Measurements from ENCODE around the gene SSNA1. TPM values are rescaled to one million over a fixed set of nuclear protein-coding genes. Genes with fewer than 3 reads are reported as not detected.

The SSNA1 gene
- 10 to 100 TPM; 34.5 to 60.7 (median 44.5) TPM for total RNA-seq
- 10 to 100 TPM in 1 of 2 donors, 1 to 10 TPM in 1; 1.6 to 47.3 TPM for polyA plus RNA-seq
- long read RNA-seq, donor 1, transcript SSNA1-201 (3 exons, 896 nt) = major isoform, 15 of 19 reads
- long read RNA-seq, donor 1, partial matches to known transcripts = 0 of 19 reads
- long read RNA-seq, donor 1, other reads (novel, unspliced or antisense) = 3 of 19 reads
- long read RNA-seq, donor 2, transcript SSNA1-202 (2 exons, 1,170 nt) = minor isoform, 24 of 79 reads
- long read RNA-seq, donor 2, transcript SSNA1-201 (3 exons, 896 nt) = major isoform, 52 of 79 reads
- long read RNA-seq, donor 2, partial matches to known transcripts = 0 of 79 reads
- long read RNA-seq, donor 2, other reads (novel, unspliced or antisense) = 0 of 79 reads
- long read RNA-seq, donor 3, transcript SSNA1-202 (2 exons, 1,170 nt) = major isoform, 33 of 69 reads
- long read RNA-seq, donor 3, transcript SSNA1-201 (3 exons, 896 nt) = minor isoform, 23 of 69 reads
- long read RNA-seq, donor 3, partial matches to known transcripts = 1 of 69 reads
- long read RNA-seq, donor 3, other reads (novel, unspliced or antisense) = 10 of 69 reads

DNA sequence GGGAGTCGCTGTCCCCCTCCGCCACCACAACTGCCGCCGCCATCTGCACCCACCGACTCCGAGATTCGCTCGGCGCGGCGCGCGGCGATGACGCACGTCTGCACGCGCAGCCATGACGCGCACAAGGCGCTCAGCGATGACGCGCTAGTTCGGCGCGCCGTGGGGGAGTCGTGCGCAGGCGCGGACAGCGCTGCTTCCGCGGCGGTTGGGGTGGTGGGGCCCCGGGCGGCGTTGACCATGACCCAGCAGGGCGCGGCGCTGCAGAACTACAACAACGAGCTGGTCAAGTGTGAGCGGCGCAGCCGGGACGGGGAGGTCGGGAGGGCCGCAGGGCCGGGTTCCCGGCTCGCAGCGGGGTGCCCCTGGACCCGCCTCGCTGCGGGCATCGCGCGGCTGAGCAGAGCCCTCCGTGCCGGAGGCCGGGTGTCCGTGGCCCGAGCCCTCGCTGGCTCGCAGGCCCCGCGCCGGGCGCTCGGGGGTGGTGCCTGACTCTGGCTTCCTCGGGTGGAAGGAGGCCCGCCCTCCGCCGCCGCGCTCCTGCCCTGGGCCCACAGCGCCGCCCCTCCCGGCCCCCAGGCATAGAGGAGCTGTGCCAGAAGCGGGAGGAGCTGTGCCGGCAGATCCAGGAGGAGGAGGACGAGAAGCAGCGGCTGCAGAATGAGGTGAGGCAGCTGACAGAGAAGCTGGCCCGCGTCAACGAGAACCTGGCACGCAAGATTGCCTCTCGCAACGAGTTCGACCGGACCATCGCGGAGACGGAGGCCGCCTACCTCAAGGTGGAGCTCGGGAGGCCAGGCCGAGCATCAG lies at the start of gene SSNA1, which contains the start of gene ANAPC2:
Gene SSNA1, plus strand, starts transcription at position 187 of the 807 bp plus-strand sequence. Its CDS starts 51 bp downstream, at position 238.
Gene ANAPC2, minus strand, starts transcription at position 71 of the 807 bp plus-strand sequence. Its CDS starts 28 bp downstream, at position 43.
- no peaks in the 10 kb centered on the region for H3K36me3 ChIP-seq
- intact Hi-C loops (cut with DNase I) = no loop called here
- H3K9me3 ChIP-seq = no peaks in the 10 kb centered on the region
- H3K27ac ChIP-seq = peak within 1 kb of the TSS; percentile 88 to 93
- DNase-seq = peak; percentile 92 to 97 (median 96)
- TF ChIP-seq POLR2A (IDR thresholded peaks at IDR 0.05) (peak; percentile 82), EP300 (IDR thresholded peaks at IDR 0.05) (no peak)
- TF ChIP-seq, protein P1, sequence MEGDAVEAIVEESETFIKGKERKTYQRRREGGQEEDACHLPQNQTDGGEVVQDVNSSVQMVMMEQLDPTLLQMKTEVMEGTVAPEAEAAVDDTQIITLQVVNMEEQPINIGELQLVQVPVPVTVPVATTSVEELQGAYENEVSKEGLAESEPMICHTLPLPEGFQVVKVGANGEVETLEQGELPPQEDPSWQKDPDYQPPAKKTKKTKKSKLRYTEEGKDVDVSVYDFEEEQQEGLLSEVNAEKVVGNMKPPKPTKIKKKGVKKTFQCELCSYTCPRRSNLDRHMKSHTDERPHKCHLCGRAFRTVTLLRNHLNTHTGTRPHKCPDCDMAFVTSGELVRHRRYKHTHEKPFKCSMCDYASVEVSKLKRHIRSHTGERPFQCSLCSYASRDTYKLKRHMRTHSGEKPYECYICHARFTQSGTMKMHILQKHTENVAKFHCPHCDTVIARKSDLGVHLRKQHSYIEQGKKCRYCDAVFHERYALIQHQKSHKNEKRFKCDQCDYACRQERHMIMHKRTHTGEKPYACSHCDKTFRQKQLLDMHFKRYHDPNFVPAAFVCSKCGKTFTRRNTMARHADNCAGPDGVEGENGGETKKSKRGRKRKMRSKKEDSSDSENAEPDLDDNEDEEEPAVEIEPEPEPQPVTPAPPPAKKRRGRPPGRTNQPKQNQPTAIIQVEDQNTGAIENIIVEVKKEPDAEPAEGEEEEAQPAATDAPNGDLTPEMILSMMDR (IDR thresholded peaks at IDR 0.05) = peak in 2 of 3 donors; percentile 27 to 46
- 0% methylated on average over 81 to 98 of the region's 98 CpGs for WGBS, 3 donors
- H3K27me3 ChIP-seq = no peaks in the 10 kb centered on the region
- H3K4me1 ChIP-seq (ENCODE audit: insufficient read depth) = peaks cover 19% of the 10 kb centered on the region
- H3K4me3 ChIP-seq = peak within 1 kb of the TSS; percentile 98

- 2 to 4% (median 2%) methylated on average over 68 to 104 of the region's 104 CpGs for WGBS, 3 donors
- Histone ChIP-seq H3K9me3 (no peaks in the 10 kb centered on the region), H3K27ac (no peak within 1 kb of the TSS), H3K4me3 (no peak within 1 kb of the TSS), H3K27me3 (peaks cover 3% of the 10 kb centered on the region), H3K4me1 (ENCODE audit: insufficient read depth) (peaks cover 8% of the 10 kb centered on the region), H3K36me3 (no peaks in the 10 kb centered on the region)
- DNase-seq = peak in 4 of 5 donors; percentile 32 to 76 (median 61)
- TF ChIP-seq, protein P1 (IDR thresholded peaks at IDR 0.05) = no peak
- TF ChIP-seq POLR2A (IDR thresholded peaks at IDR 0.05) (no peak), EP300 (IDR thresholded peaks at IDR 0.05) (no peak)
- intact Hi-C loops (cut with DNase I) = no loop called here
These were observed 49.6 kb upstream of the SSNA1 start, which contains the start of gene GRIN1 for GRCh38 chr9:137138722-137139467. Gene GRIN1 (plus strand): TSS chr9:137139154. CDS start chr9:137139487, 333 bp downstream.

DNA sequence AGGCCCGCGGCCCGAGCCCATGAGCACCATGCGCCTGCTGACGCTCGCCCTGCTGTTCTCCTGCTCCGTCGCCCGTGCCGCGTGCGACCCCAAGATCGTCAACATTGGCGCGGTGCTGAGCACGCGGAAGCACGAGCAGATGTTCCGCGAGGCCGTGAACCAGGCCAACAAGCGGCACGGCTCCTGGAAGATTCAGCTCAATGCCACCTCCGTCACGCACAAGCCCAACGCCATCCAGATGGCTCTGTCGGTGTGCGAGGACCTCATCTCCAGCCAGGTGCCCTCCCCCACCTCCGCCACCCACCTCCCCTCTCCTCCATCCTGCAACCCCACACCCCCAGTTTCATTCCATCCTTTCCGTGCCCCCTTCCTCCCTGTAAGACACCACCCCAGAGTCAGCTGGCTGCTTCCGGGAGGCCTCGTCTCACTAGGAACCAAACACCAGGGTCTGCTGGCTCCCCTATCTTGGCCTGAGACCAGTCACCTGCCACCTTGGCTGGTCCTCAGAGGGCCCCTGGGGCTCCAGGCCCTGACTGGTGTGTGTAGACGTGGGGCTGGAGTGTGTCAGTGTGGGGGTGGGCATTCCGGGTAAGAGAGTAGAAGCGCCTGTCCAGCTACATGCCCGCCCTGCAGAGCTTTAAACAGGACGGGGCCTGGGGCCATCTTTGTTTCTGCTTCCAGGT lies 48.9 kb upstream of the SSNA1 start:
- no peak for DNase-seq

More for the DNA sequence above, 48.9 kb upstream of the SSNA1 start:
- Histone ChIP-seq H3K27ac (no peak overlapping the region), H3K4me1 (ENCODE audit: insufficient read depth) (peaks cover 8% of the 10 kb centered on the region), H3K9me3 (no peaks in the 10 kb centered on the region), H3K36me3 (no peaks in the 10 kb centered on the region), H3K4me3 (no peak overlapping the region), H3K27me3 (peaks cover 3% of the 10 kb centered on the region)
- WGBS, 3 donors = 18 to 28% (median 19%) methylated on average over 29 to 37 of the region's 37 CpGs
- intact Hi-C loops (cut with DNase I) = no loop called here
- TF ChIP-seq EP300 (IDR thresholded peaks at IDR 0.05) (no peak), POLR2A (IDR thresholded peaks at IDR 0.05) (no peak)
- TF ChIP-seq, protein P1 (IDR thresholded peaks at IDR 0.05) = no peak

Measured in ovary (tissue), 10 donors.